Measurements from ENCODE around the gene FGFR2.

DNA sequence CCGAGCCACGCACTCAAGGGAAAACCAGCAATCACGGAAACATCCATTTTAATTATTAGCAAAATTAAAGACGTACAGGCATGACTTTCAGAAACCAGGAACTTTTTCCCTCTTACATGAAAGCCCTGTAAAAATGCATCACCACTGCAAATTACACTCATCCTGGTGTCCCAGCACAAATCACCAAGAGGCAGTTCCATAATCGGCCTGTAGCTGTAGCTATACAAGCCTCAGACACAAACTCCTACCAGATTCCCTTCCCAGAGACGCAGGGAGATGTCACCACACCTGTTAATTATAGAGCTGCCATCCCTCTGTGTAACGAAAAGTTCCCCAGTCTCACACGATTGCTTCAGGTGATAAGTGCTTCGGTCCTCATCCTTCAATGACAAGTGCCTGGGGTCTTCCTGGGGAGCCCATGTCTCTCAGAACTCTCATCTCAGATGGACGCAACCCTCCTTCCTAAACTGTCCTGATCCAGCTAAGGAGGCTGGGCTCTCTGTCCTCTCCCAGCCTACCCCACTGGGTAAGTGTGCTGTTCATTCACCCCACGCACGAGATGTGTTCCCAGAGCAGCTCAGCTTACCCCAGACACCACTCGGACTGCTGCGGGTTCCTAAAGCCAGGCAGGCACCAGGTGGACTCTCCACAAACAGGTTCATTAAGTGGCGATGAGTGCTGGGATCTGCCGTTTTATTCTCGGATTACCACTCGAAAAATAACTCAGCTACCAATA, 5.9 kb downstream of the FGFR2 start:
- no peak for TF ChIP-seq EZH2phosphoT487 (IDR thresholded peaks at IDR 0.05; ENCODE audit: low read depth)
- TF ChIP-seq, protein P1, sequence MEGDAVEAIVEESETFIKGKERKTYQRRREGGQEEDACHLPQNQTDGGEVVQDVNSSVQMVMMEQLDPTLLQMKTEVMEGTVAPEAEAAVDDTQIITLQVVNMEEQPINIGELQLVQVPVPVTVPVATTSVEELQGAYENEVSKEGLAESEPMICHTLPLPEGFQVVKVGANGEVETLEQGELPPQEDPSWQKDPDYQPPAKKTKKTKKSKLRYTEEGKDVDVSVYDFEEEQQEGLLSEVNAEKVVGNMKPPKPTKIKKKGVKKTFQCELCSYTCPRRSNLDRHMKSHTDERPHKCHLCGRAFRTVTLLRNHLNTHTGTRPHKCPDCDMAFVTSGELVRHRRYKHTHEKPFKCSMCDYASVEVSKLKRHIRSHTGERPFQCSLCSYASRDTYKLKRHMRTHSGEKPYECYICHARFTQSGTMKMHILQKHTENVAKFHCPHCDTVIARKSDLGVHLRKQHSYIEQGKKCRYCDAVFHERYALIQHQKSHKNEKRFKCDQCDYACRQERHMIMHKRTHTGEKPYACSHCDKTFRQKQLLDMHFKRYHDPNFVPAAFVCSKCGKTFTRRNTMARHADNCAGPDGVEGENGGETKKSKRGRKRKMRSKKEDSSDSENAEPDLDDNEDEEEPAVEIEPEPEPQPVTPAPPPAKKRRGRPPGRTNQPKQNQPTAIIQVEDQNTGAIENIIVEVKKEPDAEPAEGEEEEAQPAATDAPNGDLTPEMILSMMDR (IDR thresholded peaks at IDR 0.05; ENCODE audit: low read depth, low read length): no peak

Data from OCI-LY3 (cell line).